Measurements from ENCODE around the gene WDFY2.

DNA sequence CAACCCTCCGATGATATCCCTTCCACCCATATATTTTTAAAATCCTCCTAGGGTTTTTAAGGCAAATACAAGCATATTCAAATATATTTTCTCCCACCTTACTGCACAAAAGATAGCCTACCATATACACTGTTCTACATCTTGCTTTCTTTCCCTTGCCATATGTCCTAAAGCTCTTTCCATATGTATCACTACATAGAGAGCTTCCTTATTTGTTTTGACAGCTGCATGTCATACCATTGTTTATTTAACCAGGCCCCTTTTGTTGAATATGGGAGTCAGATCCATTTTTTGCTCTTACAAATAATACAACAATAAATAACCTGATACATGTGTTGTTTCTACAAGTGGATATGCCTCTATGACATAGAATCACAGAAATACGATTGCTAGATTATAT is 32.8 kb upstream of the WDFY2 start:
- TF ChIP-seq, protein P1, sequence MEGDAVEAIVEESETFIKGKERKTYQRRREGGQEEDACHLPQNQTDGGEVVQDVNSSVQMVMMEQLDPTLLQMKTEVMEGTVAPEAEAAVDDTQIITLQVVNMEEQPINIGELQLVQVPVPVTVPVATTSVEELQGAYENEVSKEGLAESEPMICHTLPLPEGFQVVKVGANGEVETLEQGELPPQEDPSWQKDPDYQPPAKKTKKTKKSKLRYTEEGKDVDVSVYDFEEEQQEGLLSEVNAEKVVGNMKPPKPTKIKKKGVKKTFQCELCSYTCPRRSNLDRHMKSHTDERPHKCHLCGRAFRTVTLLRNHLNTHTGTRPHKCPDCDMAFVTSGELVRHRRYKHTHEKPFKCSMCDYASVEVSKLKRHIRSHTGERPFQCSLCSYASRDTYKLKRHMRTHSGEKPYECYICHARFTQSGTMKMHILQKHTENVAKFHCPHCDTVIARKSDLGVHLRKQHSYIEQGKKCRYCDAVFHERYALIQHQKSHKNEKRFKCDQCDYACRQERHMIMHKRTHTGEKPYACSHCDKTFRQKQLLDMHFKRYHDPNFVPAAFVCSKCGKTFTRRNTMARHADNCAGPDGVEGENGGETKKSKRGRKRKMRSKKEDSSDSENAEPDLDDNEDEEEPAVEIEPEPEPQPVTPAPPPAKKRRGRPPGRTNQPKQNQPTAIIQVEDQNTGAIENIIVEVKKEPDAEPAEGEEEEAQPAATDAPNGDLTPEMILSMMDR (IDR thresholded peaks at IDR 0.05) = no peak
- no peak for TF ChIP-seq POLR2A (IDR thresholded peaks at IDR 0.05)

All from body of pancreas (tissue), 4 donors.